Mesodermal cell (in vitro differentiated cells): Measurements from ENCODE around the gene TMEM120B. TPM values are rescaled to one million over a fixed set of nuclear protein-coding genes. Genes with fewer than 3 reads are reported as not detected.
"Not testable (repeated sequence)": the region's sequence is repeated elsewhere in the genome, so short reads cannot be mapped to it uniquely, and the experiment has no call there.

Experiments used
- H3K27ac ChIP-seq: 2 replicates; pipeline ENCODE4 v1.7.0; 2013; ENCODE audit warnings: mild to moderate bottlenecking, low read depth, low read length, moderate library complexity; ENCODE audit not compliant: severe bottlenecking
- H3K36me3 ChIP-seq: 2 replicates; pipeline ENCODE4 v1.7.1; 2013; ENCODE audit warnings: mild to moderate bottlenecking, low read length, moderate library complexity; ENCODE audit not compliant: control insufficient read depth, insufficient read depth
- H3K4me1 ChIP-seq: one replicate; pipeline ENCODE4 v1.7.1; 2013; ENCODE audit warnings: mild to moderate bottlenecking, low read length; ENCODE audit not compliant: insufficient read depth, control insufficient read depth, poor library complexity, severe bottlenecking
- H3K4me3 ChIP-seq: 2 replicates; pipeline ENCODE4 v1.7.0; 2013; ENCODE audit warnings: low read length, control low read depth, mild to moderate bottlenecking; ENCODE audit not compliant: insufficient read depth, poor library complexity, severe bottlenecking; ENCODE audit errors: extremely low read depth
- H3K9me3 ChIP-seq: 2 replicates; pipeline ENCODE4 v1.7.1; 2013; ENCODE audit warnings: mild to moderate bottlenecking, low read length, moderate library complexity; ENCODE audit not compliant: control insufficient read depth
- WGBS, 2 experiments: methylation state at CpG; one replicate each; pipeline ENCODE4 v1.1.5; 2013; ENCODE audit warnings: missing lambda C conversion rate in 2 of 2; ENCODE audit not compliant: insufficient coverage in 2 of 2; 5-methylcytosine and 5-hydroxymethylcytosine counted together
- polyA plus RNA-seq, 2 experiments: library from polyadenylated mRNA; stranded (reverse); fragments of 50-300 nt; gene quantifications; one replicate each; pipeline ENCODE4 v1.2.3, GENCODE V29; 2013

Gene TMEM120B
- 8.2 TPM for polyA plus RNA-seq (2013, experiment 1 of 2)
- 7.3 TPM for polyA plus RNA-seq (2013, experiment 2 of 2)

GRCh38 chr12:121712461-121713256 is at the start of gene TMEM120B:
TMEM120B (plus strand) TSS chr12:121712752; CDS start chr12:121712896, 144 bp downstream.
- no peaks in the 10 kb centered on the region for H3K9me3 ChIP-seq
- H3K4me3 ChIP-seq = peak within 1 kb of the TSS; percentile 90
- H3K4me1 ChIP-seq = peaks cover 10% of the 10 kb centered on the region
- H3K36me3 ChIP-seq = peaks cover 3% of the 10 kb centered on the region
- peak within 1 kb of the TSS; percentile 67 for H3K27ac ChIP-seq
- WGBS, 2 experiments = 0% methylated on average over 60 to 63 of the region's 74 CpGs

GRCh38 chr12:121663610-121663929 is 49.0 kb upstream of the TMEM120B start:
- H3K9me3 ChIP-seq = no peaks in the 10 kb centered on the region
- WGBS, 2 experiments = 100% methylated on average over 1 of the region's 3 CpGs
- H3K27ac ChIP-seq = no peak overlapping the region
- H3K36me3 ChIP-seq = no peaks in the 10 kb centered on the region
- H3K4me3 ChIP-seq = no peak overlapping the region
- H3K4me1 ChIP-seq = peaks cover 12% of the 10 kb centered on the region

GRCh38 chr12:121666829-121667228 is 45.7 kb upstream of the TMEM120B start:
- H3K27ac ChIP-seq, H3K4me1 ChIP-seq, H3K4me3 ChIP-seq, H3K36me3 ChIP-seq, H3K9me3 ChIP-seq: not testable (repeated sequence)
- WGBS, 2 experiments = 92 to 95% methylated on average over 3 to 4 of the region's 6 CpGs

- 90 to 92% methylated on average over 16 to 18 of the region's 18 CpGs for WGBS, 2 experiments
Measured at GRCh38 chr12:121668750-121669520, 43.6 kb upstream of the TMEM120B start.

GRCh38 chr12:121669521-121669900 is 43.0 kb upstream of the TMEM120B start, which contains the start of gene MORN3:
MORN3 (minus strand) TSS chr12:121669654; CDS start chr12:121669483, 171 bp downstream.
- H3K4me3 ChIP-seq = no peak within 1 kb of the TSS
- no peak within 1 kb of the TSS for H3K27ac ChIP-seq
- H3K4me1 ChIP-seq = no peaks in the 10 kb centered on the region
- no peaks in the 10 kb centered on the region for H3K36me3 ChIP-seq
- WGBS, 2 experiments = 97% methylated on average over 4 of the region's 5 CpGs
- no peaks in the 10 kb centered on the region for H3K9me3 ChIP-seq

More at GRCh38 chr12:121668750-121669520, 43.6 kb upstream of the TMEM120B start:
- Histone ChIP-seq H3K9me3 (no peaks in the 10 kb centered on the region), H3K36me3 (no peaks in the 10 kb centered on the region), H3K4me1 (no peaks in the 10 kb centered on the region), H3K27ac (no peak overlapping the region), H3K4me3 (no peak overlapping the region)

GRCh38 chr12:121673013-121673511 is 39.5 kb upstream of the TMEM120B start:
- WGBS, 2 experiments = 83 to 88% methylated on average over 8 to 12 of the region's 12 CpGs

GRCh38 chr12:121676190-121676589 is 36.4 kb upstream of the TMEM120B start:
- no peaks in the 10 kb centered on the region for H3K9me3 ChIP-seq
- no peak overlapping the region for H3K27ac ChIP-seq
- no peak overlapping the region for H3K4me3 ChIP-seq
- 83% methylated on average over 3 to 4 of the region's 5 CpGs for WGBS, 2 experiments
- peaks cover 9% of the 10 kb centered on the region for H3K4me1 ChIP-seq
- no peaks in the 10 kb centered on the region for H3K36me3 ChIP-seq

More at GRCh38 chr12:121673013-121673511, 39.5 kb upstream of the TMEM120B start:
- peaks cover under 1% of the 10 kb centered on the region for H3K4me1 ChIP-seq
- no peaks in the 10 kb centered on the region for H3K9me3 ChIP-seq
- H3K36me3 ChIP-seq = no peaks in the 10 kb centered on the region
- H3K4me3 ChIP-seq = no peak overlapping the region
- H3K27ac ChIP-seq = peak overlapping the region; percentile 53

GRCh38 chr12:121678305-121678704 is 34.2 kb upstream of the TMEM120B start:
- Histone ChIP-seq H3K9me3 (no peaks in the 10 kb centered on the region), H3K4me1 (peaks cover 9% of the 10 kb centered on the region), H3K36me3 (no peaks in the 10 kb centered on the region), H3K4me3 (no peak overlapping the region), H3K27ac (no peak overlapping the region)
- WGBS, 2 experiments = no CpG with 5 or more reads among the region's 3 CpGs

GRCh38 chr12:121678716-121679300 is 33.7 kb upstream of the TMEM120B start:
- Histone ChIP-seq H3K27ac (no peak overlapping the region), H3K4me3 (no peak overlapping the region), H3K9me3 (no peaks in the 10 kb centered on the region), H3K36me3 (no peaks in the 10 kb centered on the region), H3K4me1 (peaks cover 9% of the 10 kb centered on the region)
- WGBS, 2 experiments = 68 to 74% methylated on average over 4 to 5 of the region's 9 CpGs

- not testable (repeated sequence) for H3K36me3 ChIP-seq, H3K27ac ChIP-seq, H3K4me1 ChIP-seq, H3K4me3 ChIP-seq, H3K9me3 ChIP-seq
- 80 to 84% methylated on average over 9 to 12 of the region's 13 CpGs for WGBS, 2 experiments
Measured at GRCh38 chr12:121679661-121680197, 32.8 kb upstream of the TMEM120B start.
